Esophagus muscularis mucosa (tissue), 4 donors: Measurements from ENCODE around the gene TSPAN7. TPM values are rescaled to one million over a fixed set of nuclear protein-coding genes. Genes with fewer than 3 reads are reported as not detected.

Source experiments
- DNase-seq: peaks from one replicate; pipeline ENCODE4 v3.0.0-alpha.2; 2017; ENCODE audit errors: extremely low spot score
- H3K27ac ChIP-seq, 4 donors: fragments of 200-600 bp; sonication (generic); replicated peaks in 1 of 4; 1 replicate in 3 of 4; 2 replicates in 1 of 4; pipeline ENCODE4 v1.5.1; 2016 to 2019; ENCODE audit warnings: mild to moderate bottlenecking in 1 of 4
- H3K27me3 ChIP-seq, 4 donors: fragments of 200-600 bp; sonication (generic); one replicate each; pipeline versions ENCODE4 v1.5.1 to v1.6.0; 2016 to 2019
- H3K36me3 ChIP-seq, 4 donors: fragments of 200-600 bp; sonication (generic); one replicate each; pipeline ENCODE4 v1.5.1; 2016 to 2019
- H3K4me1 ChIP-seq, 4 donors: fragments of 200-600 bp; sonication (generic); one replicate each; pipeline ENCODE4 v1.5.1; 2016 to 2019
- H3K4me3 ChIP-seq, 4 donors: fragments of 200-600 bp; sonication (generic); 1 replicate in 2 of 4; 2 replicates in 2 of 4; pipeline ENCODE4 v1.5.1; 2016 to 2019; ENCODE audit warnings: mild to moderate bottlenecking in 4 of 4, moderate library complexity in 1 of 4
- H3K9me3 ChIP-seq, 4 donors: fragments of 200-600 bp; sonication (generic); 1 replicate in 3 of 4; 2 replicates in 1 of 4; pipeline ENCODE4 v1.5.1; 2016 to 2019
- CTCF ChIP-seq, 3 experiments: fragments of 200-600 bp in 2 of 3; fragments of 450-650 bp in 1 of 3; sonication (generic) in 2 of 3; IDR thresholded peaks; one replicate each; pipeline ENCODE4 v1.5.1; 2017 to 2019; ENCODE audit warnings: antibody characterized with exemption in 3 of 3, mild to moderate bottlenecking in 2 of 3, moderate library complexity in 1 of 3
- EP300 ChIP-seq: sonication (generic); formaldehyde crosslinking; IDR thresholded peaks from one replicate; pipeline ENCODE4 v1.6.1; 2017; ENCODE audit warnings: antibody characterized with exemption
- POLR2A ChIP-seq: fragments of 450-650 bp; IDR thresholded peaks from one replicate; pipeline ENCODE4 v1.6.1; 2017; ENCODE audit warnings: antibody characterized with exemption, moderate library complexity, mild to moderate bottlenecking, low read depth
- POLR2AphosphoS5 ChIP-seq, 2 donors: sonication (generic); formaldehyde crosslinking; IDR thresholded peaks; one replicate each; pipeline ENCODE4 v1.6.1; 2017; ENCODE audit warnings: antibody characterized with exemption in 2 of 2
- WGBS: methylation state at CpG from one replicate; pipeline ENCODE4 v1.1.5; 2018; 5-methylcytosine and 5-hydroxymethylcytosine counted together
- intact Hi-C: fragments of 100-400 bp; cut with DNase I; formaldehyde crosslinking; loops from one replicate; pipeline ENCODE4 v1.15.1; 2023
- total RNA-seq, 4 donors: library from RNA; depleted of rRNA; stranded (reverse); fragments of >200 nt; gene quantifications; one replicate each; pipeline versions ENCODE4 v1.1.0 to v1.2.1, GENCODE V29; 2016

Gene TSPAN7
- 10 to 100 TPM; 11.6 to 53.8 (median 45.2) TPM for total RNA-seq

GRCh38 chrX:38561126-38561868, at the start of gene TSPAN7:
Gene TSPAN7 (plus strand): TSS chrX:38561542. CDS start chrX:38561547, 5 bp downstream.
- Histone ChIP-seq H3K27ac (peak within 1 kb of the TSS; percentile 51 to 71 (median 68)), H3K9me3 (no peaks in the 10 kb centered on the region), H3K4me3 (peak within 1 kb of the TSS; percentile 56 to 63 (median 59)), H3K4me1 (peaks cover 5 to 14% (median 13%) of the 10 kb centered on the region in 4 donors), H3K27me3 (no peaks in the 10 kb centered on the region), H3K36me3 (no peaks in the 10 kb centered on the region)
- TF ChIP-seq POLR2AphosphoS5 (IDR thresholded peaks at IDR 0.05) = peak; percentile 43 to 48
- TF ChIP-seq EP300 = no peak
- TF ChIP-seq CTCF (IDR thresholded peaks at IDR 0.05) = no peak
- no peak for TF ChIP-seq POLR2A
- intact Hi-C loops = no loop called here
- 32% methylated on average over 28 of the region's 78 CpGs for WGBS
- no peak for DNase-seq

GRCh38 chrX:38513112-38513742, 48.1 kb upstream of the TSPAN7 start:
- intact Hi-C loops = no loop called here
- Histone ChIP-seq H3K36me3 (no peaks in the 10 kb centered on the region), H3K4me3 (no peak overlapping the region), H3K9me3 (no peaks in the 10 kb centered on the region), H3K27ac (no peak overlapping the region), H3K4me1 (no peaks in the 10 kb centered on the region), H3K27me3 (no peaks in the 10 kb centered on the region)
- WGBS = 85% methylated on average over 5 of the region's 5 CpGs
- TF ChIP-seq POLR2AphosphoS5 (IDR thresholded peaks at IDR 0.05) (no peak), POLR2A (no peak), EP300 (no peak), CTCF (IDR thresholded peaks at IDR 0.05) (no peak)
- no peak for DNase-seq

GRCh38 chrX:38514016-38514854, 47.1 kb upstream of the TSPAN7 start:
- Histone ChIP-seq H3K4me1 (no peaks in the 10 kb centered on the region), H3K27ac (no peak overlapping the region), H3K4me3 (no peak overlapping the region), H3K27me3 (no peaks in the 10 kb centered on the region), H3K36me3 (no peaks in the 10 kb centered on the region), H3K9me3 (no peaks in the 10 kb centered on the region)
- intact Hi-C loops = no loop called here
- TF ChIP-seq EP300 (no peak), POLR2AphosphoS5 (IDR thresholded peaks at IDR 0.05) (no peak), POLR2A (no peak)
- no peak for DNase-seq

GRCh38 chrX:38515291-38515690, 46.1 kb upstream of the TSPAN7 start:
- no peak for TF ChIP-seq CTCF (IDR thresholded peaks at IDR 0.05)
- TF ChIP-seq POLR2AphosphoS5 (IDR thresholded peaks at IDR 0.05) = no peak
- no peak for TF ChIP-seq EP300
- TF ChIP-seq POLR2A = no peak
- Histone ChIP-seq H3K4me1 (no peaks in the 10 kb centered on the region), H3K27ac (no peak overlapping the region), H3K27me3 (no peaks in the 10 kb centered on the region), H3K9me3 (no peaks in the 10 kb centered on the region), H3K4me3 (no peak overlapping the region), H3K36me3 (no peaks in the 10 kb centered on the region)
- 61% methylated on average over 1 of the region's 1 CpG for WGBS
- intact Hi-C loops = no loop called here
- no peak for DNase-seq

- intact Hi-C loops = no loop called here
- no peaks in the 10 kb centered on the region for H3K9me3 ChIP-seq
- TF ChIP-seq EP300 (no peak), CTCF (IDR thresholded peaks at IDR 0.05) (no peak), POLR2AphosphoS5 (IDR thresholded peaks at IDR 0.05) (no peak), POLR2A (no peak)
- no peak for DNase-seq
- no peaks in the 10 kb centered on the region for H3K4me1 ChIP-seq
- H3K4me3 ChIP-seq = no peak overlapping the region
- no peaks in the 10 kb centered on the region for H3K27me3 ChIP-seq
- H3K36me3 ChIP-seq = no peaks in the 10 kb centered on the region
- H3K27ac ChIP-seq = no peak overlapping the region
- 68% methylated on average over 2 of the region's 2 CpGs for WGBS
Observed at GRCh38 chrX:38516196-38516774, 45.1 kb upstream of the TSPAN7 start.
